ENCODE results near the gene TUBGCP3.

DNA sequence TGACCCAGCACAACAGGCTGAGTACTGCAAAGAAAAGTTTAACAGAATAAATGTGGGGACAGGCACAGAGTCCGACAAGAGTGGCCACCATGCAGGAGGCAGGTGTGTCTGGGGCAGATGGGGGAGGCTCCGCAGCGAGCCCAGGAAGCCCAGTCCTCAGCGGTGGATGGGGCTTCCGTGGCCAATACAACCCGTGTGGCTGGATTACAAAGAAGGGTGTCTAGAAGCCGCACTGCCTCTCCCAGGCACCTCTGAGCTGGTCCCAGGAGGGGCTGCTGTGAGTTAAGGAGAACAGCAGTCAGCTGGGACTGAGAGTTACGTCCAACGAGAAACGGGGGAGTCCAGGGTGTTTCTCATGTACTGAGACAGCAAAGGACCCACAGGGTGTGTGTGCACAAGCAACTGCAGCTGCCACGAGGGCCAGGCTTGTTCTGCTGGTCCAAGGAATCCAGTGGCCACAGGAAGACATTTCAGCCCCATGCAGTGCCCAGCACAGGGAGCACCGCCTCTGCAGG lies 141.5 kb downstream of the TUBGCP3 start:
- TF ChIP-seq, protein P1, sequence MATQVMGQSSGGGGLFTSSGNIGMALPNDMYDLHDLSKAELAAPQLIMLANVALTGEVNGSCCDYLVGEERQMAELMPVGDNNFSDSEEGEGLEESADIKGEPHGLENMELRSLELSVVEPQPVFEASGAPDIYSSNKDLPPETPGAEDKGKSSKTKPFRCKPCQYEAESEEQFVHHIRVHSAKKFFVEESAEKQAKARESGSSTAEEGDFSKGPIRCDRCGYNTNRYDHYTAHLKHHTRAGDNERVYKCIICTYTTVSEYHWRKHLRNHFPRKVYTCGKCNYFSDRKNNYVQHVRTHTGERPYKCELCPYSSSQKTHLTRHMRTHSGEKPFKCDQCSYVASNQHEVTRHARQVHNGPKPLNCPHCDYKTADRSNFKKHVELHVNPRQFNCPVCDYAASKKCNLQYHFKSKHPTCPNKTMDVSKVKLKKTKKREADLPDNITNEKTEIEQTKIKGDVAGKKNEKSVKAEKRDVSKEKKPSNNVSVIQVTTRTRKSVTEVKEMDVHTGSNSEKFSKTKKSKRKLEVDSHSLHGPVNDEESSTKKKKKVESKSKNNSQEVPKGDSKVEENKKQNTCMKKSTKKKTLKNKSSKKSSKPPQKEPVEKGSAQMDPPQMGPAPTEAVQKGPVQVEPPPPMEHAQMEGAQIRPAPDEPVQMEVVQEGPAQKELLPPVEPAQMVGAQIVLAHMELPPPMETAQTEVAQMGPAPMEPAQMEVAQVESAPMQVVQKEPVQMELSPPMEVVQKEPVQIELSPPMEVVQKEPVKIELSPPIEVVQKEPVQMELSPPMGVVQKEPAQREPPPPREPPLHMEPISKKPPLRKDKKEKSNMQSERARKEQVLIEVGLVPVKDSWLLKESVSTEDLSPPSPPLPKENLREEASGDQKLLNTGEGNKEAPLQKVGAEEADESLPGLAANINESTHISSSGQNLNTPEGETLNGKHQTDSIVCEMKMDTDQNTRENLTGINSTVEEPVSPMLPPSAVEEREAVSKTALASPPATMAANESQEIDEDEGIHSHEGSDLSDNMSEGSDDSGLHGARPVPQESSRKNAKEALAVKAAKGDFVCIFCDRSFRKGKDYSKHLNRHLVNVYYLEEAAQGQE (IDR thresholded peaks at IDR 0.05; ENCODE audit: low read depth), result no peak
- TF ChIP-seq EZH2 (IDR thresholded peaks at IDR 0.05) (no peak), POLR2AphosphoS5 (IDR thresholded peaks at IDR 0.05; ENCODE audit: low read depth, low read length) (no peak), CEBPB (IDR thresholded peaks at IDR 0.05; ENCODE audit: low read depth) (no peak), RAD21 (IDR thresholded peaks at IDR 0.05; ENCODE audit: low read depth) (no peak), ZNF274 (IDR thresholded peaks at IDR 0.05; ENCODE audit: low read depth, low read length) (no peak), POLR2A (IDR thresholded peaks at IDR 0.05; ENCODE audit: borderline replicate concordance, extremely low read depth, insufficient read depth, insufficient read length) (no peak), FOSL1 (IDR thresholded peaks at IDR 0.05; ENCODE audit: low read depth) (no peak), ATF3 (IDR thresholded peaks at IDR 0.05) (no peak), EGR1 (IDR thresholded peaks at IDR 0.05; ENCODE audit: low read depth) (no peak)
- TF ChIP-seq, protein P2, sequence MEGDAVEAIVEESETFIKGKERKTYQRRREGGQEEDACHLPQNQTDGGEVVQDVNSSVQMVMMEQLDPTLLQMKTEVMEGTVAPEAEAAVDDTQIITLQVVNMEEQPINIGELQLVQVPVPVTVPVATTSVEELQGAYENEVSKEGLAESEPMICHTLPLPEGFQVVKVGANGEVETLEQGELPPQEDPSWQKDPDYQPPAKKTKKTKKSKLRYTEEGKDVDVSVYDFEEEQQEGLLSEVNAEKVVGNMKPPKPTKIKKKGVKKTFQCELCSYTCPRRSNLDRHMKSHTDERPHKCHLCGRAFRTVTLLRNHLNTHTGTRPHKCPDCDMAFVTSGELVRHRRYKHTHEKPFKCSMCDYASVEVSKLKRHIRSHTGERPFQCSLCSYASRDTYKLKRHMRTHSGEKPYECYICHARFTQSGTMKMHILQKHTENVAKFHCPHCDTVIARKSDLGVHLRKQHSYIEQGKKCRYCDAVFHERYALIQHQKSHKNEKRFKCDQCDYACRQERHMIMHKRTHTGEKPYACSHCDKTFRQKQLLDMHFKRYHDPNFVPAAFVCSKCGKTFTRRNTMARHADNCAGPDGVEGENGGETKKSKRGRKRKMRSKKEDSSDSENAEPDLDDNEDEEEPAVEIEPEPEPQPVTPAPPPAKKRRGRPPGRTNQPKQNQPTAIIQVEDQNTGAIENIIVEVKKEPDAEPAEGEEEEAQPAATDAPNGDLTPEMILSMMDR (IDR thresholded peaks at IDR 0.05 in 2 of 3, conservative IDR thresholded peaks at IDR 0.05 in 1 of 3; ENCODE audit: borderline replicate concordance in 1 of 3, insufficient read depth in 1 of 3, low read depth in 2 of 3, low read length in 2 of 3), result no peak

Data from HCT116 (cell line).